NB4 (cell line): ENCODE data around the gene ATPAF2.

ENCODE experiments used
- DNase-seq: peaks from one replicate; pipeline ENCODE4 v3.0.0; 2010; ENCODE audit warnings: low read depth
- H3K4me3 ChIP-seq: one replicate; pipeline ENCODE4 v1.5.1; 2011; ENCODE audit warnings: mild to moderate bottlenecking, low read depth, low read length, moderate library complexity
- CTCF ChIP-seq: IDR thresholded peaks from one replicate; pipeline ENCODE4 v1.5.1; 2012; ENCODE audit warnings: low read depth, low read length
- MYC ChIP-seq: IDR thresholded peaks from 2 replicates; pipeline ENCODE4 v1.6.1; 2011; ENCODE audit warnings: low read depth, low read length
- POLR2A ChIP-seq: IDR thresholded peaks from 2 replicates; pipeline ENCODE4 v1.6.1; 2011; ENCODE audit warnings: mild to moderate bottlenecking; ENCODE audit not compliant: insufficient read length; ENCODE audit errors: extremely low read depth
- TF ChIP-seq, protein P1 (sequence below): IDR thresholded peaks from 2 replicates; pipeline ENCODE4 v1.6.1; 2011; ENCODE audit warnings: low read depth, low read length

Gene ATPAF2

DNA sequence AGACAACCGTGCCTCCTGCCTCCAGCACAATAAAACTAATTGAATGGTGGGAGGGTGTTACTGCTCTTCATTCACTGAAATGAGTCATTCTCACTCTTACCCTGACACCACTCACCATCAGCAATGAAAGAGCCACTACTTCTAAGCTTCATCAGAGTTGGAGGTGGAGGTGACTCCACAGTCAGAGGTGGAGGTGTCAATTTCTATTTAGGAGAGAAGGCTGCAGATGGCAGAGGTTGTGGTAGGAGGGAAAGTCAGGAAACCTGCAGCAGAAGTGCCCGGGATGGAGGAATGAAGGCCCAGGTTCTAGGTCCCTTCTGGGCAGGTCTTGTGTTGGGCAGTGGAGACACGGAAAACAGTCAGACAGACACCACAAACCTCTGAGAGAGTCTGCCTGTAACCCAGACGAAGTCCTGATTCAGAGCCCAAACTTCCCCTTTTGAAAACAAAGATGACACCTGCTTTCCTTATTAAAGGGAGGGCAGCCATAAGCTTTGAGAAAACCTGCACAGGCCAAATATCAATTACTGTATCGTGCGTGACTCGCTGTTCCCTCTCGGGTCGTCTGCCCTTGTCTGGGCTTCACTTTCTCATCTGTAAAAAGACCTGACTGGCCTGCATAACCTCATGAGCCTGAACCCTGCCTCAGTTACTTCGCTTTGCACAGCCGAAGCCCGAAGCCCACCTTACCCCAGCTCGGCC is 668 bp downstream of the ATPAF2 start:
- TF ChIP-seq, protein P1, sequence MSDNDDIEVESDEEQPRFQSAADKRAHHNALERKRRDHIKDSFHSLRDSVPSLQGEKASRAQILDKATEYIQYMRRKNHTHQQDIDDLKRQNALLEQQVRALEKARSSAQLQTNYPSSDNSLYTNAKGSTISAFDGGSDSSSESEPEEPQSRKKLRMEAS = no peak
- no peak for TF ChIP-seq CTCF
- TF ChIP-seq POLR2A = no peak
- TF ChIP-seq MYC = no peak
- peak; percentile 83 for DNase-seq
- H3K4me3 ChIP-seq = peak overlapping the region; percentile 83

DNA sequence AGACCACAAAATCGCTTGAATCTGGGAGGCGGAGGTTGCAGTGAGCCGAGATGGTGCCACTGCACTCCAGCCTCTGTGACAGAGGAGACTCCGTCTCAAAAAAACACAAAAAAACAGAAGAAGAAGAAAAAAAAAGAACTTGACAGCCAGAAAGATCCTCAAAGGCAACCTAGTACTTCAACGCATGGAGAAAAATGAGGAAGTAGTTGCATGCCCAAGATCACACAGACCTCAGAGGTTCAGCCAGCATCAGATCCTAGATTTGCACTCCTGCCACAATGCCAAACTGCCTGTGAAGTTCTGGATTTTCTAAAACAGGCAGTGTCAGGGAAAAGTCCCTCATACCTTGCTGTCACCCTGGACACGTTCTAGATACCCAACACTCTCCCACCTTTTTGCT is 1.5 kb downstream of the ATPAF2 start:
- TF ChIP-seq, protein P1 = peak; percentile 49; the same call in 1 of the 2 replicates
- TF ChIP-seq CTCF (no peak), POLR2A (no peak), MYC (peak; percentile 43; the same call in 1 of the 2 replicates)
- DNase-seq = peak; percentile 87
- peak overlapping the region; percentile 83 for H3K4me3 ChIP-seq

- DNase-seq = no peak
- TF ChIP-seq, protein P1 = no peak
- TF ChIP-seq CTCF (no peak), POLR2A (no peak), MYC (no peak)
- no peak overlapping the region for H3K4me3 ChIP-seq
Measured at GRCh38 chr17:18035704-18036103, 3.3 kb downstream of the ATPAF2 start.

DNA sequence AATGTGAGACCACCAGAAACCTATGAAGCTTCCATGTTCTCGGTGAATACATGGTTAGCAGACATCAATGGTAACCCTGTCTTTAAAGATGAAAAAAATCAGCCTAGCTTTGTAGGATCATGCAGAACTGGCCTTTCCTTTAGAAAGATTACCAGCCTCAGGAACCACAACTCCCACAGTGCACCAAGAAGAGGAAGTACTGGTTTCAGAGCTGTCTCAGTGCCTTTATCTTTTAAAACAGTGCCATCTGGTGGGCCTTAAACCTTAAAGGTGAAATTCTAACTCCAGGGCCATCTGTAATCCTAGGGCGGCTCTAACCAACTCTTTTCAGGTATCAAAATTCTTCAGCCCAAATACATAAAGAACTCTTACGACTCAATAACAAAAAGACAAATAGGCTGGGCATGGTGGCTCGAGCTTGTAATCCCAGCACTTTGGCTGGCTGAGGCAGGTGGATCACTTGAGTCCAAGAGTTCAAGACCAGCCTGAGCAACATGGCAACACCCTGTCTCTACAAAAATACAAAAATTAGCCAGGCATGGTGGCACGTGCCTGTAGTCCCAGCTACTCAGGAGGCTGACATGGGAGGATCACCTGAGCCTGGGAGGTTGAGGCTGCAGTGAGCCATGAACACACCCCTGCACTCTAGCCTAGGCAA is 5.4 kb downstream of the ATPAF2 start:
- TF ChIP-seq, protein P1 = no peak
- TF ChIP-seq CTCF (peak; percentile 55), MYC (peak; percentile 50)
- peak; percentile 89 for DNase-seq
- no peak overlapping the region for H3K4me3 ChIP-seq

- no peak for DNase-seq
- no peak overlapping the region for H3K4me3 ChIP-seq
- TF ChIP-seq CTCF (no peak), MYC (no peak), POLR2A (no peak)
- TF ChIP-seq, protein P1 = no peak
Measured at GRCh38 chr17:18031955-18032354, 7.0 kb downstream of the ATPAF2 start.
